HG03460 (cell line): ENCODE data around the gene HBP1.
"Not testable (repeated sequence)": the region's sequence is repeated elsewhere in the genome, so short reads cannot be mapped to it uniquely, and the experiment has no call there.

Experiments
- ATAC-seq: cut with Tn5 transposase; IDR thresholded peaks from one replicate; pipeline ENCODE4 v1.9.1; 2021; ENCODE audit not compliant: unreplicated experiment

The HBP1 gene

GRCh38 chr7:107220806-107221205 lies 52.0 kb downstream of the HBP1 start:
- not testable (repeated sequence) for ATAC-seq

GRCh38 chr7:107224374-107225223 lies 55.8 kb downstream of the HBP1 start:
- no peak for ATAC-seq

GRCh38 chr7:107228291-107228690 lies 59.5 kb downstream of the HBP1 start:
- ATAC-seq, result no peak

GRCh38 chr7:107230334-107230733 lies 61.5 kb downstream of the HBP1 start:
- ATAC-seq, result no peak

- ATAC-seq, result no peak
Measured at GRCh38 chr7:107232568-107233090, 63.8 kb downstream of the HBP1 start.

GRCh38 chr7:107233174-107233573 lies 64.4 kb downstream of the HBP1 start:
- no peak for ATAC-seq

- ATAC-seq, result no peak
Measured at GRCh38 chr7:107233981-107234380, 65.2 kb downstream of the HBP1 start.

- no peak for ATAC-seq
Measured at GRCh38 chr7:107234436-107234835, 65.6 kb downstream of the HBP1 start.

- no peak for ATAC-seq
Measured at GRCh38 chr7:107236862-107237261, 68.1 kb downstream of the HBP1 start.

GRCh38 chr7:107237451-107237850 lies 68.6 kb downstream of the HBP1 start:
- ATAC-seq, result no peak

GRCh38 chr7:107242267-107242666 lies 73.5 kb downstream of the HBP1 start:
- no peak for ATAC-seq

- no peak for ATAC-seq
Measured at GRCh38 chr7:107244613-107245012, 75.8 kb downstream of the HBP1 start.

GRCh38 chr7:107246836-107247235 lies 78.0 kb downstream of the HBP1 start:
- ATAC-seq, result not testable (repeated sequence)

- no peak for ATAC-seq
Measured at GRCh38 chr7:107248551-107249316, 79.9 kb downstream of the HBP1 start.

- ATAC-seq, result no peak
Measured at GRCh38 chr7:107251963-107252362, 83.2 kb downstream of the HBP1 start.
